Jurkat, Clone E6-1 (cell line): ENCODE data around the gene CLIC4.
"Not testable (repeated sequence)": the region's sequence is repeated elsewhere in the genome, so short reads cannot be mapped to it uniquely, and the experiment has no call there.

ENCODE experiments used
- DNase-seq: peaks from one replicate; pipeline ENCODE4 v3.0.0-alpha.2; 2011; ENCODE audit warnings: low read depth, low spot score
- H3K4me3 ChIP-seq: 2 replicates; pipeline ENCODE4 v1.5.1; 2011; ENCODE audit warnings: mild to moderate bottlenecking, low read length, control low read depth, moderate library complexity

The CLIC4 gene

GRCh38 chr1:24715658-24716057 is 29.6 kb upstream of the CLIC4 start:
- no peak for DNase-seq
- no peak overlapping the region for H3K4me3 ChIP-seq

DNA sequence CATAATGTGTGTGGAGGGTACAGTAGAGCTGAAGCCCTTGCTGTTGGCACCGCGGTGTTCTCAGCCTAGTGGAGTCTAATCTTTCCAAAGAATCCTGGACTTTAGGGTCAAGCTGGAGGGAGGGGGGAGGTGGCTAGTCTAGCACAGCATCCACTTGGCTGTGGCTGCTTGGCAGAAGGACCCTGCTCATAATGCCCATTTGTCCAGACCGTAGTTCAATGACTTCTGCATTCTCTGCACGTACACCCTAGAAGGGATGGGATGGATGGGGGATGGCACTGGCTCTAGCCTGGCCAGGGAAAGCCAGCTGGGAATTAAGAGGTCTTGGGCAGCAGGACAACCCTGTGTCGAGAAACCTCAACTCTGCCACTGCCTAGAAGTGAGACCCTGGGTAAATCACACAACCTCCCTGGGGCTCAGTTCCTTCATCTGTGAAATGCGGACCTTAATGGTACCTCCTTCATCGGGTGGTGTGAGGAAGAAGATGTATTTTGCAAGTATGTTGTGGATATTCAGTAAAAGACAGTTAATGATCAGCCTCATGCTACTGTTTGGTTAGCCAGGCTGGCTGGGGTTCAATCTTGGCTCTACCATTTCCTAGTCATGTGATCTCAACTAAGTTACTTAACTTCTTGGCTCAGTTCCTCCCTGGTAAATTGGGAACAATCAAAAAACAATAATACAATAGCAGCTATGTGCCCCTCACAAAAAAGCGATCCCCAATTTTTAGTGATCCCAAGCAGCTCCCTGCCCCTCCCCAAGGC is 27.2 kb upstream of the CLIC4 start:
- no peak for DNase-seq
- H3K4me3 ChIP-seq, result no peak overlapping the region

GRCh38 chr1:24720152-24720551 is 25.1 kb upstream of the CLIC4 start:
- no peak for DNase-seq
- H3K4me3 ChIP-seq, result no peak overlapping the region

- no peak for DNase-seq
- H3K4me3 ChIP-seq, result no peak overlapping the region
Measured at GRCh38 chr1:24721533-24721932, 23.7 kb upstream of the CLIC4 start.

DNA sequence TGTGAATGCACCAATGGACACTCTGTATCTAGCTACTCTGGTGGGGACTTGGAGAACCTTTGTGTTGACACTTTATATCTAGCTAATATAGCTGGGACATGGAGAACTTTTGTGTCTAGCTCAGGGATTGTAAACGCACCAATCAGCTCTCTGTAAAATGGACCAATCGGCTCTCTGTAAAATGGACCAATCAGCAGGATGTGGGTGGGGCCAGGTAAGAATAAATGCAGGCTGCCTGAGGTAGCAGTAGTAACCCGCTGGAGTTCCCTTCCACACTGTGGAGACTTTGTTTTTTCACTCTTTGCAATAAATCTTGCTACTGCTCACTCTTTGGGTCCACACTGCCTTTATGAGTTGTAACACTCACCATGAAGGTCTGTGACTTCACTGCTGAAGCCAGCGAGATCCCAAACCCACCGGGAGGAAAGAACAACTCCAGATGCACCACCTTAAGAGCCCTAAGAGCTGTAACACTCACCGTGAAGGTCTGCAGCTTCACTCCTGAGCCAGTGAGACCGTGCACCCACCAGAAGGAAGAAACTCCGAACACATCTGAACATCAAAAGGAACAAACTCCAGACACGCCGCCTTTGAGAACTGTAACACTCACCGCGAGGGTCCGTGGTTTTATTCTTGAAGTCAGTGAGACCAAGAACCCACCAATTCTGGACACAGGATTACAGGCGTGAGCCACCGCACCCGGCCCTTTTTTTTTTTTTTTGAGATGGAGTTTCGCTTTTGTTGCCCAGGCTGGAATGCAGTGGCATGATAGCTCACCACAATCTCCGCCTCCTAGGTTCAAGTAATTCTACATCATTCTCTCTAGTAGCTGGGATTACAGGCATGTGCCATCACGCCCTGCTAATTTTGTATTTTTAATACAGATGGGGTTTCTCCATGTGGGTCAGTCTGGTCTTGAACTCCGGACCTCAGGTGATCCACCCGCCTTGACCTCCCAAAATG is 22.9 kb upstream of the CLIC4 start:
- not testable (repeated sequence) for DNase-seq
- H3K4me3 ChIP-seq, result peak overlapping the region; percentile 37

GRCh38 chr1:24724345-24725208 is 20.7 kb upstream of the CLIC4 start:
- no peak for DNase-seq
- no peak overlapping the region for H3K4me3 ChIP-seq

GRCh38 chr1:24725209-24725651 is 20.0 kb upstream of the CLIC4 start:
- no peak overlapping the region for H3K4me3 ChIP-seq

GRCh38 chr1:24726741-24727140 is 18.5 kb upstream of the CLIC4 start:
- H3K4me3 ChIP-seq, result no peak overlapping the region
- no peak for DNase-seq

More at GRCh38 chr1:24725209-24725651, 20.0 kb upstream of the CLIC4 start:
- no peak for DNase-seq

- H3K4me3 ChIP-seq, result no peak overlapping the region
- no peak for DNase-seq
Measured at GRCh38 chr1:24727501-24728216, 17.6 kb upstream of the CLIC4 start.

- no peak overlapping the region for H3K4me3 ChIP-seq
- no peak for DNase-seq
Measured at GRCh38 chr1:24728982-24729381, 16.3 kb upstream of the CLIC4 start.

GRCh38 chr1:24732186-24732885 is 12.9 kb upstream of the CLIC4 start:
- no peak for DNase-seq
- no peak overlapping the region for H3K4me3 ChIP-seq

DNA sequence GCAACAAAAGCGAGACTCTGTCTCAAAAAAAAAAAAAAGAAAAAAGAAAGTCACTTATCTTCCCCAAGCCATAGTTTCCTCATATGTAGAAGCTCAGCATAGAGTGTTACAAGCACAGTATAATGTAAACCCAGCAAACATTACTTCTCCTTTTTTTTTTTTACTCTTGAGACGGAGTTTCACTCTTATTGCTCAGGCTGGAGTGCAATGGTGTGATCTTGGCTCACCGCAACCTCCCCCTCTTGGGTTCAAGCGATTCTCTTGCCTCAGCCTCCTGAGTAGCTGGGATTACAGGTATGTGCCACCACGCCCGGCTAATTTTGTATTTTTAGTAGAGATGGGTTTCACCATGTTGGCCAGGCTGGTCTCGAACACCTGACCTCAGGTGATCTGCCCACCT is 11.9 kb upstream of the CLIC4 start:
- not testable (repeated sequence) for H3K4me3 ChIP-seq, DNase-seq

DNA sequence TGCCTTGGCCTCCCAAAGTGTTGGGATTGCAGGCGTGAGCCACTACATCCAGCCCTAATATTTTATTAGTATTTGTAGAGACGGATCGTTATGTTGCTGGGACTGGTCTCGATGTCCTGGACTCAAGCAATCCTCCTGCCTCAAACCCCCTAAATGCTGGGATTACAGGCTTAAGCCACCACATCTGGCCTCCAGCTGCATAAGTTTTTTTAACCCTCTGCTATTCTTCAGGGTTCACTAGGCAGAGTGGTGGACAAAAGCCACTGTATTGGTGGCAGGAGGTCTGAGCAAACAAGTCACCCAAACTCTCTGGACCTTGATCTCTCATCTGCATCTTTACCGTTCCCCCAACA is 10.1 kb upstream of the CLIC4 start:
- no peak overlapping the region for H3K4me3 ChIP-seq
- DNase-seq, result no peak

- DNase-seq, result no peak
- H3K4me3 ChIP-seq, result no peak overlapping the region
Measured at GRCh38 chr1:24735509-24736375, 9.5 kb upstream of the CLIC4 start.

DNA sequence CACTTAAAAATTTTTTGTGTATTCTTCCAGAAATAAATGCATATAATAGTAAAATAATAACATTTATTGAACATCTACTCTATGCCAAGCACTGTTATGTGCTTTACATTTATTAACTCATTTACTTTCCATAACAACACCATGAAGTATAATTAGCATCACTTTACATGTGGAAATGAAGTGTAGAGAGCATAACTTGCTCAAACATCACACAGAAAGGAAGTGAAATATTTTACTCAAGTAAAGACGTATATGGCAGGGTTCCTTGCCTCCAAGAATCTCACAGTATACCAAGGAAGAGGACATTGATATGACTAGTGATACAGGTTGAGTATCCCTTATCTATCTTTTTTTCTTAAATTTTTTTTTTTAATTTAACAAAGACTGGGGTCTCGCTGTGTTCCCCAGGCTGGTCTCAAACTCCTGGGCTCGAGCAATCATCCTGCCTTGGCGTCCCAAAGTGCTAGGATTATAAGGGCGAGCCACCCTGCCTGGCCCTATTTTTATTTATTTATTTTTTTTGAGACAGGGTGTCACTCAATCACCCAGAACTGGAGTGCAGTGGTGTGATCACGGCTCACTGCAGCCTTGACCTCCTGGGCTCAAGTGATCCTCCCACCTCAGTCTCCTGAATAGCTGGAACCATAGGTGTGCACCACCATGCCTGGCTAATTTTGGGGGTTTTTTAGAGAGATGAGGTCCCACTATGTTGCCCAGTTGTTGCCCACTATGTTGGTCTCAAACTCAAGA is 7.7 kb upstream of the CLIC4 start:
- no peak overlapping the region for H3K4me3 ChIP-seq
- DNase-seq, result no peak

DNA sequence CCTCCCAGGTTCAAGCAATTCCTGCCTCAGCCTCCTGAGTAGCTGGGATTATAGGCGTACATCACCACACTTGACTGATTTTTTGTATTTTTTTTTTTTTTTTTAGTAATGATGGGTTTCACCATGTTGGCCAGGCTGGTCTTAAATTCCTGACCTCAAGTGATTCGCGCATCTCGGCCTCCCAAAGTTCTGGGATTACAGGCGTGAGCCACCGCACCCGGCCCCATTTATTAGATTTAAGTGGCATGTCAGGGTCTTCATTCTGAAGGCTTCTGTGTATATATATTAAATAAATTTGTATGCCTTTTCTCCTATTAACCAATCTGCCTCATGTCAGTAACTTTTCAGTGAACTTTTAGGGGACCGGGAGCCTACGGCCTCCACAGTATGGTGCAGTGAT is 6.0 kb upstream of the CLIC4 start:
- DNase-seq, result no peak
- H3K4me3 ChIP-seq, result no peak overlapping the region
